KMS-11 (cell line): ENCODE data around the gene LYPD3.

Experiments used
- H2AFZ ChIP-seq: fragments of 200-600 bp; sonication (generic); 2 replicates; pipeline ENCODE4 v1.6.1; 2016; ENCODE audit warnings: antibody characterized with exemption, mixed run types, low read depth
- H3K27ac ChIP-seq: fragments of 200-600 bp; sonication (generic); 2 replicates; pipeline ENCODE4 v1.6.1; 2016; ENCODE audit warnings: mild to moderate bottlenecking, mixed run types
- H3K27me3 ChIP-seq: fragments of 200-600 bp; sonication (generic); 2 replicates; pipeline ENCODE4 v1.6.1; 2017; ENCODE audit warnings: mild to moderate bottlenecking, low read depth, mixed run types, moderate library complexity; ENCODE audit not compliant: insufficient read depth
- H3K36me3 ChIP-seq: fragments of 200-600 bp; sonication (generic); 2 replicates; pipeline ENCODE4 v1.6.1; 2017; ENCODE audit warnings: mild to moderate bottlenecking, mixed run types; ENCODE audit not compliant: insufficient read depth
- H3K4me1 ChIP-seq: fragments of 200-600 bp; sonication (generic); 2 replicates; pipeline ENCODE4 v1.6.1; 2016; ENCODE audit warnings: mild to moderate bottlenecking, low read depth, mixed run types; ENCODE audit not compliant: poor library complexity, severe bottlenecking
- H3K4me2 ChIP-seq: fragments of 200-600 bp; sonication (generic); 2 replicates; pipeline ENCODE4 v1.7.0; 2016; ENCODE audit warnings: mild to moderate bottlenecking, mixed run types
- H3K4me3 ChIP-seq: fragments of 200-600 bp; sonication (generic); IDR thresholded peaks from 2 replicates; pipeline ENCODE4 v1.6.1; 2017; ENCODE audit warnings: low read depth, low read length, mixed read lengths; ENCODE audit not compliant: insufficient read depth
- H3K79me2 ChIP-seq: fragments of 200-600 bp; sonication (generic); 2 replicates; pipeline ENCODE4 v1.6.1; 2016; ENCODE audit warnings: low read depth, mixed run types; ENCODE audit not compliant: insufficient read depth
- H3K9ac ChIP-seq: fragments of 200-600 bp; sonication (generic); 2 replicates; pipeline ENCODE4 v1.6.1; 2016; ENCODE audit warnings: mild to moderate bottlenecking, mixed run types
- H4K20me1 ChIP-seq: fragments of 200-600 bp; sonication (generic); 2 replicates; pipeline ENCODE4 v1.6.1; 2016; ENCODE audit warnings: mild to moderate bottlenecking, mixed run types; ENCODE audit not compliant: insufficient read depth
- CTCF ChIP-seq: fragments of 200-600 bp; sonication (generic); conservative IDR thresholded peaks from 2 replicates; pipeline ENCODE4 v1.6.1; 2017; ENCODE audit warnings: low read depth, mild to moderate bottlenecking, antibody characterized with exemption, low read length, moderate library complexity, mixed read lengths

LYPD3 gene

GRCh38 chr19:43480574-43480973, 15.2 kb upstream of the LYPD3 start:
- Histone ChIP-seq H3K27me3 (no peaks in the 10 kb centered on the region), H3K27ac (no peak overlapping the region), H4K20me1 (no peaks in the 10 kb centered on the region), H3K9ac (no peak overlapping the region), H2AFZ (no peak overlapping the region), H3K4me1 (peaks cover 5% of the 10 kb centered on the region), H3K4me3 (no peak overlapping the region), H3K79me2 (no peaks in the 10 kb centered on the region), H3K36me3 (no peaks in the 10 kb centered on the region), H3K4me2 (no peak overlapping the region)
- TF ChIP-seq CTCF: no peak

- no peaks in the 10 kb centered on the region for H3K79me2 ChIP-seq
- no peaks in the 10 kb centered on the region for H3K36me3 ChIP-seq
- H3K27me3 ChIP-seq: no peaks in the 10 kb centered on the region
- no peak overlapping the region for H3K4me2 ChIP-seq
- no peak for TF ChIP-seq CTCF
- H3K4me1 ChIP-seq: peaks cover 5% of the 10 kb centered on the region
- no peak overlapping the region for H3K4me3 ChIP-seq
- H2AFZ ChIP-seq: no peak overlapping the region
- no peaks in the 10 kb centered on the region for H4K20me1 ChIP-seq
- no peak overlapping the region for H3K9ac ChIP-seq
- no peak overlapping the region for H3K27ac ChIP-seq
These were observed 14.7 kb upstream of the LYPD3 start for GRCh38 chr19:43479961-43480561.

GRCh38 chr19:43479226-43479625, 13.8 kb upstream of the LYPD3 start:
- Histone ChIP-seq H2AFZ (no peak overlapping the region), H3K4me3 (no peak overlapping the region), H3K9ac (no peak overlapping the region), H3K4me1 (peaks cover 5% of the 10 kb centered on the region), H3K36me3 (no peaks in the 10 kb centered on the region), H3K79me2 (no peaks in the 10 kb centered on the region), H4K20me1 (no peaks in the 10 kb centered on the region), H3K27me3 (no peaks in the 10 kb centered on the region), H3K27ac (no peak overlapping the region), H3K4me2 (no peak overlapping the region)
- TF ChIP-seq CTCF: no peak

GRCh38 chr19:43478323-43478722, 12.9 kb upstream of the LYPD3 start:
- Histone ChIP-seq H3K9ac (no peak overlapping the region), H2AFZ (no peak overlapping the region), H3K27ac (no peak overlapping the region), H3K4me1 (peaks cover 5% of the 10 kb centered on the region), H3K4me3 (no peak overlapping the region), H3K79me2 (no peaks in the 10 kb centered on the region), H3K4me2 (no peak overlapping the region), H4K20me1 (no peaks in the 10 kb centered on the region), H3K36me3 (no peaks in the 10 kb centered on the region), H3K27me3 (no peaks in the 10 kb centered on the region)
- TF ChIP-seq CTCF: no peak
